ENCODE results near the gene MTSS2.

MTSS2 gene

DNA sequence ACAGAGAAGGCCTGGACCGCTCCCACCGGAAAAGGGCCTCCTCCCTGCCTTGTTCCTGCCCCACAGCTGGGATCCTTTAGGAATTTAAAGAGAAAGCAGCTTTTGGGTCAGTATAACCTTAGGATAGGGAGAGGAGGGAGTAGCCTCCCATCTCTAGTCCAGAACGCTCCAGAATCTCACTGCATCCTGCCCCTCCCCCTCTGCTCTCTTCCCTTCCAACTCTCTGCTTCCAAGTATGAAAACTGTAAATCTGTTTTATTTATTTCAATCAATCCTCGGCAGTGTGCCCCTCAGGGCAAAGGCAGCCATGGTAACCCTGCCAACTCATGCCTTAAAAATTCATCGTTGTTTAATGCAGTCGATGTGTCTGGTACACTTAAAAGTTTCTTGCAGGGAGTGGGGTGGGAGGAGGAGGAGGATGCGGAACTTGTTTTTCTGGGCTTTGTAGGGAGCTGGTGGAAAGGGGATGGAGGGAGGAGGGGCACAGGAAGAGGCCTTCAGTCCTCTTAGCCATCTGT, 21.2 kb upstream of the MTSS2 start:
- Histone ChIP-seq H2AFZ (ENCODE audit: low read depth, low read length, severe bottlenecking) (no peak overlapping the region), H3K27me3 (ENCODE audit: low read length) (no peaks in the 10 kb centered on the region), H3K27ac (ENCODE audit: low read depth, low read length) (no peak overlapping the region), H4K20me1 (ENCODE audit: low read depth, low read length) (no peaks in the 10 kb centered on the region), H3K4me2 (ENCODE audit: low read depth, low read length, poor library complexity, severe bottlenecking) (no peak overlapping the region), H3K36me3 (ENCODE audit: low read length) (no peaks in the 10 kb centered on the region), H3K79me2 (ENCODE audit: insufficient read depth, low read length) (no peaks in the 10 kb centered on the region), H3F3A (ENCODE audit: insufficient read depth) (no peaks in the 10 kb centered on the region), H3K9ac (ENCODE audit: low read length) (no peak overlapping the region), H3K4me3 (ENCODE audit: insufficient read depth, low read length, poor library complexity, severe bottlenecking) (no peak overlapping the region), H3K9me3 (ENCODE audit: insufficient read depth, low read length) (no peaks in the 10 kb centered on the region), H3K9me2 (replicated peaks; ENCODE audit: insufficient read depth, low read length) (no peaks in the 10 kb centered on the region)
- TF ChIP-seq EZH2phosphoT487 (conservative IDR thresholded peaks at IDR 0.05; ENCODE audit: low read length) (no peak), CTCF (IDR thresholded peaks at IDR 0.05; ENCODE audit: insufficient read depth, low read length, poor library complexity, severe bottlenecking) (no peak)

DNA sequence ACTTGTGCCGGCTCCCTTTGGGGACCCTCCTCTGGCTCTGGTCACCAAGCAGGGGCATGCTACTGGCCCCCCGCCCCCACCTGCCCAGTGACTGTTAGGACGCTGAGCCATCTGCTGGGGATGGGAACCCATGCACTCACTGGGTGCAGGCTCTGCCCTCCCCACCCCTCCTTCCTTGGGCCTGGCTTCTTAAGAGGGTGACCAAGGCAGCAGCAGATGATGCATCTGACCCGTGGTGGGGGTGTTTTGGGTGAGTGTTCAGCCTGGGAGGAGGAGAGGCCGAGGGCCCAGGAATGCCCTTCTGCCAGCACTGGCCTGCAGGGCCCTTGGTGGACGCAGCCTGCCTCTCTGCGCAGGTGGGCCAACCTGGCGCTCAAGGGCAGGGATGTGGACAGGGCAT, 19.2 kb upstream of the MTSS2 start:
- no peaks in the 10 kb centered on the region for H3K79me2 ChIP-seq (ENCODE audit: insufficient read depth, low read length)
- no peak overlapping the region for H3K9ac ChIP-seq (ENCODE audit: low read length)
- no peak overlapping the region for H3K4me3 ChIP-seq (ENCODE audit: insufficient read depth, low read length, poor library complexity, severe bottlenecking)
- H3K9me3 ChIP-seq (ENCODE audit: insufficient read depth, low read length) = no peaks in the 10 kb centered on the region
- H3F3A ChIP-seq (ENCODE audit: insufficient read depth) = no peaks in the 10 kb centered on the region
- H4K20me1 ChIP-seq (ENCODE audit: low read depth, low read length) = no peaks in the 10 kb centered on the region
- TF ChIP-seq EZH2phosphoT487 (conservative IDR thresholded peaks at IDR 0.05; ENCODE audit: low read length) (no peak), CTCF (IDR thresholded peaks at IDR 0.05; ENCODE audit: insufficient read depth, low read length, poor library complexity, severe bottlenecking) (no peak)
- no peak overlapping the region for H2AFZ ChIP-seq (ENCODE audit: low read depth, low read length, severe bottlenecking)
- no peaks in the 10 kb centered on the region for H3K27me3 ChIP-seq (ENCODE audit: low read length)
- no peak overlapping the region for H3K27ac ChIP-seq (ENCODE audit: low read depth, low read length)
- H3K4me2 ChIP-seq (ENCODE audit: low read depth, low read length, poor library complexity, severe bottlenecking) = no peak overlapping the region
- H3K9me2 ChIP-seq (replicated peaks; ENCODE audit: insufficient read depth, low read length) = no peaks in the 10 kb centered on the region
- H3K36me3 ChIP-seq (ENCODE audit: low read length) = no peaks in the 10 kb centered on the region

DNA sequence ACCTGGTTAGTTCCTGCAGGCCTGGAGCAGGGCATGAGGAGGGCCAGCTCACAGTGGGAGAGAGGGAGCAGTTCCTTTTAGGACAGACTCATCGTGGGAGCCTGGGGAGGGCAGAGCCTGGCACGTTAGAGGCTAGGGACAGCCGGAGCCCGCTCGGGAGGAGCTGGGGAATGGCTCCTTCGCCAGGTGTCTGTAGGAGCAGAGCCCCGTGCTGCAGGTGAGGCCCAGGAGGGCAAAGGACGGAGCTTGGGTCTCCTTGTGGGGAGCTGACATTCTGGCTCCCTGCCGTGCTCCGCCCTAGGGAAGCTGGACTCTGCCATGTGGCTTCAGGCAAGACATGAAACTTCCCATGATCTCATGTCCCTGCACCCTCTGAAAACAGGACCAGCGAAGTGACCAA, 18.7 kb upstream of the MTSS2 start:
- Histone ChIP-seq H3K4me3 (ENCODE audit: insufficient read depth, low read length, poor library complexity, severe bottlenecking) (no peak overlapping the region), H3F3A (ENCODE audit: insufficient read depth) (no peaks in the 10 kb centered on the region), H3K36me3 (ENCODE audit: low read length) (no peaks in the 10 kb centered on the region), H3K27ac (ENCODE audit: low read depth, low read length) (no peak overlapping the region), H2AFZ (ENCODE audit: low read depth, low read length, severe bottlenecking) (no peak overlapping the region), H3K4me2 (ENCODE audit: low read depth, low read length, poor library complexity, severe bottlenecking) (no peak overlapping the region), H3K9me2 (replicated peaks; ENCODE audit: insufficient read depth, low read length) (no peaks in the 10 kb centered on the region), H3K9ac (ENCODE audit: low read length) (no peak overlapping the region), H3K27me3 (ENCODE audit: low read length) (no peaks in the 10 kb centered on the region), H3K79me2 (ENCODE audit: insufficient read depth, low read length) (no peaks in the 10 kb centered on the region), H4K20me1 (ENCODE audit: low read depth, low read length) (no peaks in the 10 kb centered on the region), H3K9me3 (ENCODE audit: insufficient read depth, low read length) (no peaks in the 10 kb centered on the region)
- TF ChIP-seq CTCF (IDR thresholded peaks at IDR 0.05; ENCODE audit: insufficient read depth, low read length, poor library complexity, severe bottlenecking) (no peak), EZH2phosphoT487 (conservative IDR thresholded peaks at IDR 0.05; ENCODE audit: low read length) (no peak)
